Measurements from ENCODE around the gene ST6GALNAC4.

- TF ChIP-seq CTCF (IDR thresholded peaks at IDR 0.05) (no peak), SP1 (CRISPR knock-in tag; conservative IDR thresholded peaks at IDR 0.05) (no peak), OVOL2 (CRISPR knock-in tag; IDR thresholded peaks at IDR 0.05; ENCODE audit: borderline replicate concordance) (no peak), ZNF423 (CRISPR knock-in tag; IDR thresholded peaks at IDR 0.05) (no peak), E2F5 (CRISPR knock-in tag; IDR thresholded peaks at IDR 0.05) (no peak), MAX (CRISPR knock-in tag; IDR thresholded peaks at IDR 0.05) (no peak), ZNF671 (CRISPR knock-in tag; IDR thresholded peaks at IDR 0.05) (no peak), JUN (CRISPR knock-in tag; IDR thresholded peaks at IDR 0.05) (no peak), USF2 (CRISPR knock-in tag; IDR thresholded peaks at IDR 0.05) (no peak)
These were observed 56.6 kb downstream of the ST6GALNAC4 start for GRCh38 chr9:127860260-127860659.

Measured in WTC11 (cell line).